Right ventricle myocardium inferior (tissue), 1 donor: ENCODE data around the gene MBD1. TPM values are rescaled to one million over a fixed set of nuclear protein-coding genes. Genes with fewer than 3 reads are reported as not detected.
"Not testable (repeated sequence)": the region's sequence is repeated elsewhere in the genome, so short reads cannot be mapped to it uniquely, and the experiment has no call there.

ENCODE experiments used
- ATAC-seq: fragments of 200-7000 bp; cut with Tn5 transposase; one replicate; pipeline ENCODE4 v1.9.1; 2020; ENCODE audit warnings: mild to moderate bottlenecking, moderate library complexity
- DNase-seq: peaks from one replicate; pipeline ENCODE4 v3.0.0; 2021; ENCODE audit errors: missing footprints
- intact Hi-C: fragments of 100-400 bp; cut with DNase I; formaldehyde crosslinking; loops from one replicate; pipeline ENCODE4 v1.11.0; 2022
- long read RNA-seq: library from polyadenylated mRNA; unstranded; transcript quantifications from one replicate; pipeline ENCODE4 v2.0.0, GENCODE V29; 2021
- total RNA-seq: library from RNA; stranded (reverse); fragmentation: NEBNext Ultra II Directional; extraction: Animal tissue kit (Norgen Biotek cat#: 25700); gene quantifications from one replicate; pipeline ENCODE4 v1.2.1, GENCODE V29; 2021
- donor health status: DM: no; HTN: yes; CAD: no; lungs with severe emphysema.

MBD1 gene, protein sequence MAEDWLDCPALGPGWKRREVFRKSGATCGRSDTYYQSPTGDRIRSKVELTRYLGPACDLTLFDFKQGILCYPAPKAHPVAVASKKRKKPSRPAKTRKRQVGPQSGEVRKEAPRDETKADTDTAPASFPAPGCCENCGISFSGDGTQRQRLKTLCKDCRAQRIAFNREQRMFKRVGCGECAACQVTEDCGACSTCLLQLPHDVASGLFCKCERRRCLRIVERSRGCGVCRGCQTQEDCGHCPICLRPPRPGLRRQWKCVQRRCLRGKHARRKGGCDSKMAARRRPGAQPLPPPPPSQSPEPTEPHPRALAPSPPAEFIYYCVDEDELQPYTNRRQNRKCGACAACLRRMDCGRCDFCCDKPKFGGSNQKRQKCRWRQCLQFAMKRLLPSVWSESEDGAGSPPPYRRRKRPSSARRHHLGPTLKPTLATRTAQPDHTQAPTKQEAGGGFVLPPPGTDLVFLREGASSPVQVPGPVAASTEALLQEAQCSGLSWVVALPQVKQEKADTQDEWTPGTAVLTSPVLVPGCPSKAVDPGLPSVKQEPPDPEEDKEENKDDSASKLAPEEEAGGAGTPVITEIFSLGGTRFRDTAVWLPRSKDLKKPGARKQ
- total RNA-seq, result 49.4 TPM
- long read RNA-seq, full-length matches to known transcripts, result 11 of 39 reads
- long read RNA-seq, partial matches to known transcripts, result 5 of 39 reads
- long read RNA-seq, other reads (novel, unspliced or antisense), result 23 of 39 reads

DNA sequence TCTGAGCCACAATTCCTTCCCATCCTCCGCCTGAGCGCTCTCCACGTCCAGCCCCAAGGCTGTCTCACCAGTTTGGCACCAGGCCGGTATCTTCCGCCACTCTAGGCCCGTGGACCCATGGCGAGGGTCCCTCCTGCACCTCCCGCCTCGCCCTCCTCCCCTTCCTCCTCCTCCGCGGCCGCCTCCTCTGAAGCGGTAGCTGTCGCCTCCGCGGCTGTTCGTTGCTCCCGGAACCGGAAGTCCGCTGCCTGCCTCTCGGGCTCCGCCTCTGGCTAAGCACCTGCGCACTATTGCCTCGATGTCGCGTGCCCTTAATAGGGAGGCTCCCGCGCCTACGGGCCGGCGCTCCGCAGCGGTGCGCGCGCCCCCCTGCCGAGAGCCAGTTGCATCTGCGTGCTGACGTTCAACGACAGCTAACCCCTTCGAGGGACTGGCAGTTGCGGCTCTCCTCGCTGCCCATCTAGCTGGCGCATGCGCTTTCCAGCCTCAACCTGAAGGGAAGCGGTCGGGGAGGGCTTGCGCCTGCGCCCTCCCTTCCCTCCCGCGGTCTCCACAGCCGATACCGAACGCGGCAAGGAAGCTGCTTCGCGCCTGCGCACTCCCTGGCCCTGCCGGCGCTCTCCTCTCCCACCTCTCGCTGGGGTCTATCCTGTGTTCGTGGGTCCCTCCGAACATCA, at the start of gene MBD1:
Gene MBD1, minus strand, starts transcription at position 229 of the 677 bp plus-strand sequence. CDS start 1,531 bp downstream, outside the sequence.
- intact Hi-C loops, result loop anchor here (1.0 to 10.0 kb wide), 4 partner anchors 13 to 913 kb away; partner anchors contain the start of genes C18orf32 and MEX3C
- ATAC-seq (peak; percentile 97), DNase-seq (peak; percentile 99)

DNA sequence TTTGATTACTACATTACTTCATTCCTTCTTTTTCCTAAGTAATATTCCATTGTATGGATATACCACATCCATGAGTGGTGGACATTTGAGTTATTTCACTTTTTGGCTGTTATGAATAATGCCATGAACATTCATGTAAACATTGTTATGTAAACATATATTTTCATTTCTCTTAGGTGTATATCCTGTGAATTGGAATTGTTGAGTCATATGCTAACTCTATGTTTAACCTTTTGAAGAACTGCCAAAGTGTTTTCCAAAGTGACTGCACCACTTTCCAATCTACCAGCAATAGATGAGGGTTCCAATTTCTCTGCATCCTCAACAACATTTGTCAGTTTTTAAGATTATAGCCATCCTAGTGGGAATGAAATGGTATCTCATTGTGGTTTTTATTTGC, 48.9 kb upstream of the MBD1 start:
- DNase-seq, result no peak
- no peak for ATAC-seq
- intact Hi-C loops, result no loop called here

DNA sequence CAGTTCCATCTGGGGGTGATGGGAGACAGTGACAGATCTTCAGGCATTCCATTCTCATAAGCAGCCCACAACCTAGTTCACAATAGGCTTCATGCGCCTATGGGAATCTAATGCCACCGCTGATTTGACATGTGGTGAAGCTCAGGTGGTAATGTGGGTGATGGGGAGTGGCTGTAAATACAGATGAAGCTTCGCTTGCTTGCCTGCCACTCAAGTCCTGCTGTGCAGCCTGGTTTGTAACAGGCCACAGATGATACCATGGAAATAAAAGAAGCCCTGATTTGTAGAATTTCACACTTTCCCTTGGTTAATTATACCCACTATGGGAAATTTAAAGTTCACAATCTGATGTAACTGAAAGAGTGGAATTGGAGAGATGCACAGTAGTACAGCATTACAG, 46.7 kb upstream of the MBD1 start:
- ATAC-seq, result no peak
- intact Hi-C loops, result no loop called here

DNA sequence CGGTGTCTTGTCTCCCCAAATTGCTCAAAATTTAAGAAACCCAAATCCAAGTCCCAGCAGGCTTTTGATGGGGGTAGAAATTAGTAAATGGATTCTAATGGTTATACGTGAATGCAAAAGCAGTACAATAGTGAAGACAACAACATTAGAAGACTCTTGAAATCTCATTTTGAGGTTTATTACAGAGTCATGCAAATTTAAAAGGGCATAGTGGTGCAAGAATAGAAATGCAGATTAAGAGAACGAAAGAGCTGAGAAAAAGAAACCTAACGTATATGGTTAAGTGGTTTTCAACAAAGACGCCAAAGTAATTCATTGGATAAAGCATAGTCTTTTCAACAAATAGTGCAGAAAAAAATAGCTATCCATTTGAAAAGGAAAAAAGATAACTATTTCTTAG, 39.4 kb upstream of the MBD1 start:
- DNase-seq (no peak), ATAC-seq (no peak)
- intact Hi-C loops, result no loop called here

More for the DNA sequence above, 46.7 kb upstream of the MBD1 start:
- no peak for DNase-seq

DNA sequence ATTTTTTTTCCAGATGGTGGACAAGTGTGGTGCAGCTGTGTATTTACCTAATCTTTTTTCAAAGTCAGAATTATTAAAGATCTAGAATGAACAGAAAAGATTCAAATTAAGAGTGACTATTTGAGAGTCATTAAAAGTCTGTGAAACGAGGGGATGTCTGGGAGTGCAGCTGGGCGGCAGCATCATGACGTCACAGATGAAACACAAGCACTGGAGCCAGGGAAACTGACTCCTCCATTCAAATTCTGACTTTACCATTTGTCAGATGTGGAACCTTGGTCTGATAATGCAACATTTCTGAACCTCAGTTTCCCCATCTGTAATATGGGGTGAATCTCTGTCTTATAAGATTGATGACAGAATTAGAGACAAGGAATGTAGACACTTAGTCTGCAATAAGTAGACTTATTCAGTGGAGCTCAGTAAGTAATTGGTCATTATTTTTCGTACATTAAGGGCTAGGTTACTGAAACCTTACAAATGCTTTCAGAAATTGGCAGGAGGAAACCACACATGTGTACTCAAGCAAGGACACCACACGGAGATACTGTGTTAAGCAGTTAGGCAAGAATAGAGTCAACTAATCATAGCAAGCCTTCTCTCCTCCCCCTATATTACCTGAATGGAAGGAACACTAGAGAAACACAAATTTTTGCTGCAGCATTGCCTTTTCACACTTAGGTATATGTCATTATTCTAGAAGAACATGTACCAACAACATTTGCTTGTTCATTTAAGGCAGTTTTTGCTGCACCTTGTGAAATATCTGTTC, 34.0 kb upstream of the MBD1 start:
- DNase-seq (no peak), ATAC-seq (no peak)
- intact Hi-C loops, result no loop called here

DNA sequence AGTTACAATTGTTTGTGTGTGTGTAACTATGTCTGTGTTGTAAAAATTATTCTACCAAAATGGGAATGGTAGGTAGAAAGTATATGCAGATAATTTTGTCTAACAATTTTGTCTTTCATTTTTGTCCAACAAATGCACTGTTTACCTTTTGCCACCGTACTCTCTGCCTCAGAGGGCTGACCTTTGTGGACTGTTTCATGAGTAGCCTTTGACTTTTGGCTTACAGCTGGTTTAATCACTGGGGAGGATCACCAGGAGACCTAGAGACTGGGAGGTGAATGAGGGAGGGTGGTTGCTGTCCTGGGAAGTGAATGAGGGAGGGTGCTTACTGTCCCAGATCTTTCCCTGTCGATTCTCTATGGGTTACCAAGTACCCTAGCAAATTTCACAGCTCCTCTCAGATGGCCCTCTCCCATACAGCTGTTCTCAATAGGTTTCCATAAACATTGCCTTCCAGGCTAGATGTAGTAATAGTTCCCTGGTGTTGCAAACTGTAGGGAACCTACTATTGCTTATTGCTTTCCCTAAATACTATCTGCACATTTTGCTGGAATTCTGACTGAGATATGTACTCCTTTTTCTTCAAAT, 32.6 kb upstream of the MBD1 start:
- ATAC-seq, result no peak
- intact Hi-C loops, result no loop called here
- DNase-seq, result no peak

DNA sequence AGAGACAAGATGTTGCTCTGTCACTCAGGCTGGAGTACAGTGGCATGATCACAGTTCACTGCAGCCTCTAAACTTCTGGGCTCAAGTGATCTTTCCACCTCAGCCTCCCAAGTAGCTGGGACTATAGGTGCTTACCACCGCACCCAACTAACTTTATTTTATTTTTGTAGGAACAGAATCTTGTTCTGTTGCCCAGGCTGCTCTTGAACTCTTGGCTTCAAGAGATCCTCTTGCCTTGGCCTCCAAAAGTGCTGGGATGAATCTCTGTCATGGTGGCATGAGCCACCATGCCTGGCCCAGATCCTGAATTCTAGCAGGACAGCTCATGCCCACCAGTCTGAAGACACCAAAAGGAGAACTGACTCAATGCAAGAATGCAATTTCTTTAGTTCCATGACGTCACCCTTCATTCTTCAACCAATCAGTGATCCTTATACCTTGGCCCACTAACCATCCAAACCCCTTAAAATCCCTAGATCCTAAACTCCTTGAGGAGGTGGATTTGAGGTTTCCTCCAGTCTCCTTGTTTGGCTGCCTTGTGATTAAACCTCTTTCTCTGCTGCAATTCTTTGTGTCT, 31.8 kb upstream of the MBD1 start:
- DNase-seq, result no peak
- intact Hi-C loops, result no loop called here
- ATAC-seq, result no peak

DNA sequence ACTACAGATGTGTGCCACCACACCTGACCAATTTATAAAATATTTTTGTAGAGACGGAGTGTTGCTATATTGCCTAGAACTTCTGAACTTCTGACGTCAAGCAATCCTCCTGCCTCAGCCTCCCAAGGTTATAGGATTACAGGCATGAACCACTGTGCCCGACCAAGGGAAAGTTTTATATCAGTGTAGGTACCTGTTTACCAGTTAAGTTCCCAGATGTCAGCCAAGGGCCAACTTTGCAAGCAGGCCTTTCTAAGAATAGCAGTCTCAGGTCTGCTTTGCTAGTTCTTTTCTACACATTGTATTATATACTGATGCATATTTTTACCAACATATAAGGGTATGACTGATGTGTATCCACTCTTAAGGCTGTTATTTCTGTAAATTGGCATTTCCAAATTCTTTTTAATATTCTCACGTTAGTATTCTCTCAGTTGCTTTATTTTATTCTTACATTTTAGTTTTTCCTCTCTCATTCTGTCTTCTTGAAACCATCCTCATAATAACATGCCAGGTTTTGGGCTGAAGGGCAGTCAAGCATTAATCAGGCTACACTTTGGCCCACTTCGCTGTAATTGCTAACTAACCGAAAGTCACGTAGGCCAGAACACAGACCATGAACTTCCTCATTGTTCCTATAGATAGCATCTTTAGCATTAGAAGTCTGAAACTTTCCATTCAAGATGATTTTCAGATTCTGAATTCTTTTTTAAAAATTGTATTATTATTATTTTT, 31.1 kb upstream of the MBD1 start:
- intact Hi-C loops, result no loop called here
- no peak for ATAC-seq
- DNase-seq, result no peak

DNA sequence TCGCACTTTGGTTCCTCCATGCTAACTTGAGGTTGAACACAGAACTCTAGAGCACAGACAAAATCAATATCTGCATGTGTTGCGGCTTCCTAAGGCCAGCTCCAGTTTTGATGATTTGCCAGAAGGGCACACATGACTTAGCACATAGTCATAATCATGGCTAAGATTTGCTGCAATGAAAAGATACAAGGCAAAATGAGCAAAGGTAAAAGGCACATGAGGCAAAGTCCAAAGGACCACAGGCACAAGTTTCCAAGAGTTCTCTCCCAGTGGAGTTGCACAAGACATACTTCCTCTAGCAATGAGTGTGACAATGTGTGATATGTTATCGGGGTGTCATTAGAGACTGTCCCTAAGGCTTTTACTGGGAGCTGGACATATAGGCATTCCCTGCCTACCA, 30.3 kb upstream of the MBD1 start:
- intact Hi-C loops, result no loop called here
- no peak for DNase-seq
- ATAC-seq, result no peak

DNA sequence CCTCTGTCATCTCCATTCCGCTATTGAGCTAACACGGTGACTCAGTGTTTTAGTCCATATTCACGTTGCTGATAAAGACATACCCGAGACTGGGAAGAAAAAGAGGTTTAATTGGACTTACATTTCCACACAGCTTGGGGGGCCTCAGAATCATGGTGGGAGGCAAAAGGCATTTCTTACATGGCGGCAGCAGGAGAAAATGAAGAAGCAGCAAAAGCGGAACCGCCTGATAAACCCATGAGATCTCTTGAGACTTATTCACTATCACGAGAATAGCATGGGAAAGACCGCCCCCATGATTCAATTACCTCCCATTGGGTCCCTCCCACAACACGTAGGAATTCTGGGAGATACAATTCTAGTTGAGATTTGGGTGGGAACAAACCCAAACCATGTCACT, 28.8 kb upstream of the MBD1 start:
- no peak for DNase-seq
- ATAC-seq, result no peak
- intact Hi-C loops, result no loop called here

DNA sequence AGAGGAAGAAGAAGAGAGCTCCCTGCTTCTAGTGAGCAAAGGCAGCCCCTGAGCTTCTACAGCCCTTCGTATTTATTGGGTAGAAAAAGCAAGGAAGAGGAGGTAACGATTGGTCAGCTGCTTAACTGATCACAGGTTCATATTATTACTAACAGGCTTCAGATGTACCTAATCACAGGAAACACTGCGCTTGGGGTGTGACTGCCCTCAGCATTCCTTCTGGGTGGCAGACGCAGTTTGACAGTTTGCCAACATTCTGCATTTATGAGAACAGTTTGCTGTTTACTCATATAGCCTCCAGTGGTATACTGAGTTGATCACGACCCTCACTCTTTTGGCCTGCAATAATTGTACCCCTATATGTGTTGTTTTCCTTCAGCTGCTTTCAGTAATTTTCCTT, 27.5 kb upstream of the MBD1 start:
- DNase-seq, ATAC-seq, intact Hi-C loops: not testable (repeated sequence)

DNA sequence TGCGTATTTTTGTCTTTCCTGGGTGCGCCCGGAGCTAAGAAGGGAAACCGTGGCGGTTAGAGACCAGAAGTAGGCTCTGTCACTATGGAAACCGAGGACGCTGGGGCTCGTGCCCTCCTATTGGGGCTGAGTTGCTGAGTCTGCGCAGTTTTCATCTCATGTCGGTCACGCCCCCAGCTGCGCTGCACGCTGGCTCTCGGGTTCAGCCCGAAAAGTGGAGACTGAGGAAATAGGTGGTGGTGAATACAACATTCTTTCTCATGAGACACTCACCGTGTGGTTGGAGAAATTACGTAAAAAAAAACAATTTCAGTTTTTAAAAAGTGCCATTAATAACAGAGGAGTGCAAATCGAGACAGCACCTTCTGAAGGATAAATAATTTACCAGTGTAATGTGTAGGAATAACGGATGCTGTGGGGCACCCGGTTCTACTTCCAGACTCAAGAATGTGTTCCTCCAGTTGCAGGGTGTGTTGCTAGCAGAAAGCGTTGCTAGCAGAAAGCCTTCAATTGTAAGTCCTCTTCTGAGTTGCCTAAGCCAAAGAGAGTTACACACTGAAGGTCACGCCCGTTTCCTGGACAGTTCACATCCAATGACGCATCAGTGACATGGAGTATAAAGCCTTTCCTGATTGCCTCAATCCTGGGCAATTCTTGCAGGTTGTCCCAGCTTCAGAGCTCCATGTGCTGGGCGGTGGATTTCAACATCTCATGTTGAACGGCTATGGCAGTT, 26.6 kb upstream of the MBD1 start:
- DNase-seq, result peak; percentile 96
- intact Hi-C loops, result no loop called here
- peak; percentile 98 for ATAC-seq

DNA sequence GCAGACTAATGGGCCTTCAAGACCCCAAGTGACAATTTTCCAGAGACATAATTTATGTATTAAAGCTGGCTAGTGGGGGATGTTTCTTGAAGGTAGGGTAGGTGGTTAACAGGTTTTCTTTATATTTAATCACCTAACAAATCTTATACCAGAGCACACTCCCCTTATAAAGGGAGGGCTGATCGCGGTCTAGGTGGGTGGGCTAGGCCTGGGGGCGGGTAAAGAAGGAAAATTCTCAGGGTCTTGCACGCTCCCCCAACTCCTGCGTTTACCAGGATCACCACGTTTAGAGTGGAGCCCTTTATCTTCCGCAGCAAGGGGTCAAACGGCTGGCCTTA, 26.0 kb upstream of the MBD1 start:
- intact Hi-C loops, result no loop called here
- ATAC-seq (peak; percentile 18), DNase-seq (no peak)

DNA sequence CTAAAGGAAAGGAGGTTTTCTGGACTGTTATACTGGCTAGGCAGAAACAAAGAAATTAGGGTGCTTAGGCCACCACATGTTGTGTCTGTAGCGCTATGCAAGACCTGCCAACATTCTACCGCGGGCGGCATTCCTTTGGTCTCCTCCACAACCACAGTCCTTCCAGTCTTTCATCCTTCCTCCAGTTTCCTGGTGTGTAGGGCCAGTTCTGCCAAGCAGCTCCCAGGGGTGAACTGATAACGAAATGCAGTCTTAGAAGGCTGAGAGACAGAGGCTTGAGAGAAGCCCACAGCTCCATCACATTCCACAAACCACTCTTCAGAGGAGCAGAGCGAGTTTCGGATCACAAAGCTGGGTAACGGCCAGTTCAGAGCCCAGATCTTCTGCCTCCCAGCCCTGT, 25.6 kb upstream of the MBD1 start:
- ATAC-seq (no peak), DNase-seq (peak; percentile 68)
- intact Hi-C loops, result no loop called here

DNA sequence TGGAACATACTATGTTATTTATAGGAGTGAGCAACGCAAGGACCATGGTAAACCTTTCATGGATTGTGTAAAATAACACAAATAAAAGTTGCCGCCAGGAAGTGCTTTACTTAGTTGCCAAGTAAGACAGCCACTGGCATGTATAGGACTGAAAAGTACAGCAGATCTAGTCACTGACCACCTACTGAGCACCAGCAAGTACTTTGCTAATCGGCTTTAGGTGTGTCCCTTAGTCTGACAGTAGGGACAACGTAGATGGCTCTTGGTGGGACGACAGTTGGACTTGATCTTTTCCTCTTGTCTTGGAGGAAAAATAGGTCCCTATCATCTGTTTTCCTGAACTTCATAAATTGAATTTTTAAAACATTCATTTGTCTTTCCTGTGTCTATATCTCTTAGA, 19.8 kb upstream of the MBD1 start:
- intact Hi-C loops, result no loop called here
- ATAC-seq (no peak), DNase-seq (no peak)

DNA sequence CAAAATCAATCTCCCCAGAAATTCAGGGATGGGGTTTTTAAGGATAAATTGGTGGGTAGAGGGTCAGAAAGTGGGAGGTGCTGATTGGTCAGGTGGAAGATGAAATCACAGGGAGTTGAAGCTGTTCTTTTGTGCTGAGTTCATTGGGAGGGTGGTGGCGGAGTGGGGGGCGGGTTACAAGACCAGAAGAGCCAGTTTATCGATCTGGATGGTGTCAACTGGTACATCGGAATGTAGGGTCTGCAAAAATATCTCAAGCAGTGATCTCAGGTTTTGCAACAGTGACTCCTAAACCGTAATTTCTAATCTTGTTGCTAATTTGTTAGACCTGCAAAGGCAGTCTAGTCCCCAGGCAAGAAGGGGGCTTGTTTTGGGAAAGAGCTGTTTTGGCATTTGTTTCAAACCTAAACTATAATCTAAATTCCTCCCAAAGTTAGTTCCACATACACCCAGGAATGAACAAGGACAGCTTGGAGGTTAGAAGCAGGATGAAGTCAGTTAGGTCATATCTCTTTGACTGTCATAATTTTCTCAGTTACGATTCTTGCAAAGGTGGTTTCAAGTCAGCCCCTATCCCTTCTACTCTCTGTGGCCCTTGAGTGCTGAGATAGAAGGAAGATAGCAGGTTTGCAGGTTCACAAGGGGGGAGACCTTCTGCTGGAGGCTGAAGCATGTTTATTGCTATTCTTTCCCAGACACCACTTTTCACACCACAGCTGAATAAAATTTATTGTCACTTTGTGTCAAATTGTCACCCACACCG, 18.5 kb upstream of the MBD1 start:
- DNase-seq, result no peak
- ATAC-seq, result no peak
- intact Hi-C loops, result no loop called here
